Measurements from ENCODE around the gene STK4. TPM values are rescaled to one million over a fixed set of nuclear protein-coding genes. Genes with fewer than 3 reads are reported as not detected.

STK4 gene
- polyA plus RNA-seq, 3 donors = 14.8 to 20.7 (median 20.5) TPM

GRCh38 chr20:44948107-44948506, 18.2 kb upstream of the STK4 start:
- DNase-seq = no peak

- no peak for DNase-seq
Measured at GRCh38 chr20:44948513-44948912, 17.8 kb upstream of the STK4 start.

GRCh38 chr20:44950368-44950767, 15.9 kb upstream of the STK4 start:
- DNase-seq = no peak

- no peak for DNase-seq
Measured at GRCh38 chr20:44952731-44953130, 13.6 kb upstream of the STK4 start.

GRCh38 chr20:44954211-44954610, 12.1 kb upstream of the STK4 start:
- no peak for DNase-seq

- no peak for DNase-seq
Measured at GRCh38 chr20:44955270-44955669, 11.0 kb upstream of the STK4 start.

- DNase-seq = no peak
Measured at GRCh38 chr20:44956410-44956809, 9.9 kb upstream of the STK4 start.

GRCh38 chr20:44958276-44958675, 8.0 kb upstream of the STK4 start:
- no peak for DNase-seq

GRCh38 chr20:44959082-44959637, 7.2 kb upstream of the STK4 start:
- no peak for DNase-seq

- no peak for DNase-seq
Measured at GRCh38 chr20:44959638-44960102, 6.6 kb upstream of the STK4 start.

GRCh38 chr20:44960103-44960852, 6.0 kb upstream of the STK4 start, which contains the start of gene TOMM34:
Gene TOMM34 (minus strand): TSS chr20:44960397. CDS start chr20:44960333, 64 bp downstream.
- peak; percentile 93 for DNase-seq

- no peak for DNase-seq
Measured at GRCh38 chr20:44961011-44961869, 5.1 kb upstream of the STK4 start.

- DNase-seq = no peak
Measured at GRCh38 chr20:44961870-44962267, 4.4 kb upstream of the STK4 start.

- DNase-seq = no peak
Measured at GRCh38 chr20:44962483-44962882, 3.8 kb upstream of the STK4 start.

GRCh38 chr20:44963325-44964215, 2.7 kb upstream of the STK4 start:
- no peak for DNase-seq

GRCh38 chr20:44965651-44966029, 672 bp upstream of the STK4 start:
- DNase-seq = no peak

GRCh38 chr20:44967207-44967807, 995 bp downstream of the STK4 start:
- DNase-seq = no peak

- DNase-seq = no peak
Measured at GRCh38 chr20:44969300-44969894, 3.1 kb downstream of the STK4 start.

- DNase-seq = no peak
Measured at GRCh38 chr20:44970243-44970757, 4.0 kb downstream of the STK4 start.

GRCh38 chr20:44973053-44973452, 6.7 kb downstream of the STK4 start:
- DNase-seq = no peak

- no peak for DNase-seq
Measured at GRCh38 chr20:44976698-44977097, 10.4 kb downstream of the STK4 start.

Measured in renal pelvis (tissue), 4 donors.